ENCODE measurements around the gene DAGLB. TPM values are rescaled to one million over a fixed set of nuclear protein-coding genes. Genes with fewer than 3 reads are reported as not detected.

Gene DAGLB
- polyA plus RNA-seq, 3 donors: 15.2 to 47.0 (median 16.4) TPM

GRCh38 chr7:6395898-6396595 is 51.7 kb downstream of the DAGLB start:
- peaks cover 40 to 41% of the 10 kb centered on the region in 2 donors for H3K36me3 ChIP-seq (replicated peaks in 1 of 2; ENCODE audit: control insufficient read depth in 1 of 2, insufficient read depth in 2 of 2, low read length in 2 of 2)
- H3K4me1 ChIP-seq (ENCODE audit: control insufficient read depth in 1 of 2, insufficient read depth in 2 of 2, low read length in 2 of 2): peaks cover 81 to 84% of the 10 kb centered on the region in 2 donors
- H3K9ac ChIP-seq (ENCODE audit: insufficient read depth, low read length, poor library complexity, severe bottlenecking): peak overlapping the region; percentile 41
- peak overlapping the region; percentile 3 to 40 (median 6) for H3K4me3 ChIP-seq (replicated peaks in 1 of 3; ENCODE audit: low read depth in 2 of 3, low read length in 3 of 3)
- peak; percentile 78 to 85 (median 82) for DNase-seq
- peak overlapping the region; percentile 87 to 97 (median 95) for H3K27ac Mint-ChIP-seq
- 15% methylated on average over 23 of the region's 23 CpGs for WGBS (ENCODE audit: insufficient coverage)
- peaks cover 100% of the 10 kb centered on the region for H4K20me1 ChIP-seq (ENCODE audit: insufficient read depth, low read length)
- peak overlapping the region; percentile 86 to 87 for H3K27ac ChIP-seq (ENCODE audit: low read depth in 1 of 2, low read length in 2 of 2)
- intact Hi-C loops (cut with micrococcal nuclease): loop anchor here in 1 of 2 donors (5.0 kb wide), 1 partner anchor 44 kb away; no protein-coding TSS in a partner anchor
- H2AFZ ChIP-seq (ENCODE audit: insufficient read depth, low read depth, low read length, poor library complexity, severe bottlenecking): no peak overlapping the region
- H3K9me3 Mint-ChIP-seq: no peaks in the 10 kb centered on the region
- peak overlapping the region; percentile 61 for H3K4me2 ChIP-seq (replicated peaks; ENCODE audit: extremely low read depth, low read length, poor library complexity, severe bottlenecking)
- H3K79me2 ChIP-seq (ENCODE audit: insufficient read depth, low read length): peaks cover 100% of the 10 kb centered on the region
- no peak for TF ChIP-seq CTCF (IDR thresholded peaks at IDR 0.05)
- H3K27me3 ChIP-seq (ENCODE audit: control insufficient read depth in 2 of 2, insufficient read depth in 2 of 2, low read length in 2 of 2): no peaks in the 10 kb centered on the region
- peaks cover 60 to 76% of the 10 kb centered on the region in 2 donors for H3K36me3 Mint-ChIP-seq
- H3K4me3 Mint-ChIP-seq: peak overlapping the region; percentile 73 to 87
- H3K9me3 ChIP-seq (replicated peaks in 1 of 2; ENCODE audit: control insufficient read depth in 1 of 2, insufficient read depth in 1 of 2, low read length in 2 of 2): no peaks in the 10 kb centered on the region
- peaks cover 81% of the 10 kb centered on the region for H3K4me1 Mint-ChIP-seq
- peaks cover 0 to 1% (median 0%) of the 10 kb centered on the region in 3 donors for H3K27me3 Mint-ChIP-seq (ENCODE audit: low read depth in 3 of 3)

- TF ChIP-seq CTCF (IDR thresholded peaks at IDR 0.05): no peak
- H3K4me3 Mint-ChIP-seq: no peak overlapping the region
- intact Hi-C loops (cut with micrococcal nuclease): loop anchor here in 1 of 2 donors (5.0 kb wide), 1 partner anchor 43 kb away; no protein-coding TSS in a partner anchor
Measured at GRCh38 chr7:6394114-6394513, 53.6 kb downstream of the DAGLB start.

More at GRCh38 chr7:6394114-6394513, 53.6 kb downstream of the DAGLB start:
- peak in 1 of 3 donors; percentile 20 for DNase-seq
- Histone ChIP-seq H3K36me3 (replicated peaks in 1 of 2; ENCODE audit: control insufficient read depth in 1 of 2, insufficient read depth in 2 of 2, low read length in 2 of 2) (peaks cover 52 to 55% of the 10 kb centered on the region in 2 donors), H3K4me2 (replicated peaks; ENCODE audit: extremely low read depth, low read length, poor library complexity, severe bottlenecking) (peak overlapping the region; percentile 48), H3K4me3 (replicated peaks in 1 of 3; ENCODE audit: low read depth in 2 of 3, low read length in 3 of 3) (peak overlapping the region in 1 of 3 experiments; percentile 45), H3K4me1 (ENCODE audit: control insufficient read depth in 1 of 2, insufficient read depth in 2 of 2, low read length in 2 of 2) (peaks cover 61 to 65% of the 10 kb centered on the region in 2 donors), H2AFZ (ENCODE audit: insufficient read depth, low read depth, low read length, poor library complexity, severe bottlenecking) (no peak overlapping the region), H3K9ac (ENCODE audit: insufficient read depth, low read length, poor library complexity, severe bottlenecking) (peak overlapping the region; percentile 34), H3K27ac (ENCODE audit: low read depth in 1 of 2, low read length in 2 of 2) (peak overlapping the region; percentile 87 to 88), H4K20me1 (ENCODE audit: insufficient read depth, low read length) (peaks cover 100% of the 10 kb centered on the region), H3K79me2 (ENCODE audit: insufficient read depth, low read length) (peaks cover 100% of the 10 kb centered on the region), H3K9me3 (replicated peaks in 1 of 2; ENCODE audit: control insufficient read depth in 1 of 2, insufficient read depth in 1 of 2, low read length in 2 of 2) (no peaks in the 10 kb centered on the region), H3K27me3 (ENCODE audit: control insufficient read depth in 2 of 2, insufficient read depth in 2 of 2, low read length in 2 of 2) (no peaks in the 10 kb centered on the region)
- peak overlapping the region; percentile 90 to 99 (median 95) for H3K27ac Mint-ChIP-seq
- H3K36me3 Mint-ChIP-seq: peaks cover 55 to 74% of the 10 kb centered on the region in 2 donors
- 86% methylated on average over 3 of the region's 6 CpGs for WGBS (ENCODE audit: insufficient coverage)
- H3K4me1 Mint-ChIP-seq: peaks cover 61% of the 10 kb centered on the region
- H3K9me3 Mint-ChIP-seq: no peaks in the 10 kb centered on the region
- peaks cover 0 to 1% (median 0%) of the 10 kb centered on the region in 3 donors for H3K27me3 Mint-ChIP-seq (ENCODE audit: low read depth in 3 of 3)

Measured in CD14-positive monocyte (primary cell).